Measurements from ENCODE around the gene TOMM7. TPM values are rescaled to one million over a fixed set of nuclear protein-coding genes. Genes with fewer than 3 reads are reported as not detected.
"Not testable (repeated sequence)": the region's sequence is repeated elsewhere in the genome, so short reads cannot be mapped to it uniquely, and the experiment has no call there.

The TOMM7 gene
- total RNA-seq, 4 donors from 2014 or later, result 141 to 303 (median 267) TPM

GRCh38 chr7:22801912-22802311, 20.7 kb downstream of the TOMM7 start:
- intact Hi-C loops (cut with DNase I), result no loop called here
- Histone ChIP-seq H3K4me3 (no peak overlapping the region), H3K27ac (replicated peaks in 1 of 4) (no peak overlapping the region), H3K4me1 (no peaks in the 10 kb centered on the region), H3K27me3 (no peaks in the 10 kb centered on the region), H3K9me3 (no peaks in the 10 kb centered on the region), H3K36me3 (no peaks in the 10 kb centered on the region)
- no peak for TF ChIP-seq POLR2A (IDR thresholded peaks at IDR 0.05; ENCODE audit: low read depth)
- no peak for TF ChIP-seq POLR2AphosphoS5 (IDR thresholded peaks at IDR 0.05)
- no peak for TF ChIP-seq EP300 (IDR thresholded peaks at IDR 0.05)
- no peak for TF ChIP-seq CTCF (IDR thresholded peaks at IDR 0.05)
- DNase-seq (ENCODE audit: extremely low spot score), result no peak
- WGBS, result 88% methylated on average over 4 of the region's 4 CpGs

- Histone ChIP-seq H3K27ac (replicated peaks in 1 of 4) (no peak overlapping the region), H3K4me3 (no peak overlapping the region), H3K4me1 (no peaks in the 10 kb centered on the region), H3K27me3 (no peaks in the 10 kb centered on the region), H3K36me3 (no peaks in the 10 kb centered on the region), H3K9me3 (no peaks in the 10 kb centered on the region)
- WGBS, result 77% methylated on average over 2 of the region's 2 CpGs
- intact Hi-C loops (cut with DNase I), result no loop called here
- no peak for DNase-seq (ENCODE audit: extremely low spot score)
- TF ChIP-seq POLR2AphosphoS5 (IDR thresholded peaks at IDR 0.05) (no peak), CTCF (IDR thresholded peaks at IDR 0.05) (no peak), POLR2A (IDR thresholded peaks at IDR 0.05; ENCODE audit: low read depth) (no peak)
These were observed 23.0 kb downstream of the TOMM7 start for GRCh38 chr7:22799633-22800032.

GRCh38 chr7:22793593-22794462, 28.8 kb downstream of the TOMM7 start:
- intact Hi-C loops (cut with DNase I), result no loop called here
- TF ChIP-seq POLR2A (IDR thresholded peaks at IDR 0.05; ENCODE audit: low read depth) (no peak), EP300 (IDR thresholded peaks at IDR 0.05) (no peak), CTCF (IDR thresholded peaks at IDR 0.05) (no peak), POLR2AphosphoS5 (IDR thresholded peaks at IDR 0.05) (no peak)

GRCh38 chr7:22791204-22792158, 31.2 kb downstream of the TOMM7 start:
- no peaks in the 10 kb centered on the region for H3K9me3 ChIP-seq
- intact Hi-C loops (cut with DNase I), result no loop called here
- DNase-seq (ENCODE audit: extremely low spot score), result no peak
- H3K4me3 ChIP-seq, result no peak overlapping the region
- 67% methylated on average over 4 of the region's 4 CpGs for WGBS
- H3K4me1 ChIP-seq, result no peaks in the 10 kb centered on the region
- H3K27ac ChIP-seq (replicated peaks in 1 of 4), result no peak overlapping the region
- H3K27me3 ChIP-seq, result no peaks in the 10 kb centered on the region
- no peaks in the 10 kb centered on the region for H3K36me3 ChIP-seq
- TF ChIP-seq POLR2AphosphoS5 (IDR thresholded peaks at IDR 0.05), result no peak
- TF ChIP-seq EP300 (IDR thresholded peaks at IDR 0.05), result no peak
- TF ChIP-seq POLR2A (IDR thresholded peaks at IDR 0.05; ENCODE audit: low read depth), result no peak
- no peak for TF ChIP-seq CTCF (IDR thresholded peaks at IDR 0.05)

More at GRCh38 chr7:22793593-22794462, 28.8 kb downstream of the TOMM7 start:
- 90% methylated on average over 5 of the region's 5 CpGs for WGBS
- Histone ChIP-seq H3K4me1 (no peaks in the 10 kb centered on the region), H3K9me3 (no peaks in the 10 kb centered on the region), H3K36me3 (no peaks in the 10 kb centered on the region), H3K4me3 (no peak overlapping the region), H3K27ac (replicated peaks in 1 of 4) (no peak overlapping the region), H3K27me3 (no peaks in the 10 kb centered on the region)
- no peak for DNase-seq (ENCODE audit: extremely low spot score)

GRCh38 chr7:22790640-22791039, 32.0 kb downstream of the TOMM7 start:
- H3K36me3 ChIP-seq; intact Hi-C loops (cut with DNase I); H3K4me3 ChIP-seq; DNase-seq (ENCODE audit: extremely low spot score); H3K9me3 ChIP-seq; H3K4me1 ChIP-seq; H3K27ac ChIP-seq (replicated peaks in 1 of 4); H3K27me3 ChIP-seq: not testable (repeated sequence)
- 89% methylated on average over 13 of the region's 13 CpGs for WGBS
